OCI-M2 (cell line): ENCODE data around the gene PLAGL1.
"Not testable (repeated sequence)": the region's sequence is repeated elsewhere in the genome, so short reads cannot be mapped to it uniquely, and the experiment has no call there.

Experiments
- DNase-seq: peaks from one replicate; lab custom pipeline; 2025; ENCODE audit not compliant: unreplicated experiment; lab: John Stamatoyannopoulos, UW

PLAGL1 gene

GRCh38 chr6:144012534-144012933 lies 4.5 kb upstream of the PLAGL1 start:
- DNase-seq: no peak

DNA sequence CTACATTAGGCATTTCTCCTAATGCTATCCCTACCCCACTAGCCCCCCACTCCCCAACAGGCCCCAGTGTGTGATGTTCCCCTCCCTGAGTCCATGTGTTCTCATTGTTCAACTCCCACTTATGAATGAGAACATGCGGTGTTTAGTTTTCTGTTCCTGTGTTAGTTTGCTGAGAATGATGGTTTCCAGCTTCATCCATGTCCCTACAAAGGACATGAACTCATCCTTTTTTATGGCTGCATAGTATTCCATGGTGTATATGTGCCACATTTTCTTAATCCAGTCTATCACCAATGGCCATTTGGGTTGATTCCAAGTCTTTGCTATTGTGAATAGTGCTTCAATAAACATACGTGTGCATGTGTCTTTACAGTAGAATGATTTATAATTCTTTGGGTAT lies 1.6 kb upstream of the PLAGL1 start:
- not testable (repeated sequence) for DNase-seq

GRCh38 chr6:144008846-144009245 lies 787 bp upstream of the PLAGL1 start:
- DNase-seq: no peak

- no peak for DNase-seq
Measured at GRCh38 chr6:144007478-144008119, 460 bp downstream of the PLAGL1 start.

- no peak for DNase-seq
Measured at GRCh38 chr6:144006736-144007477, 1.2 kb downstream of the PLAGL1 start.

DNA sequence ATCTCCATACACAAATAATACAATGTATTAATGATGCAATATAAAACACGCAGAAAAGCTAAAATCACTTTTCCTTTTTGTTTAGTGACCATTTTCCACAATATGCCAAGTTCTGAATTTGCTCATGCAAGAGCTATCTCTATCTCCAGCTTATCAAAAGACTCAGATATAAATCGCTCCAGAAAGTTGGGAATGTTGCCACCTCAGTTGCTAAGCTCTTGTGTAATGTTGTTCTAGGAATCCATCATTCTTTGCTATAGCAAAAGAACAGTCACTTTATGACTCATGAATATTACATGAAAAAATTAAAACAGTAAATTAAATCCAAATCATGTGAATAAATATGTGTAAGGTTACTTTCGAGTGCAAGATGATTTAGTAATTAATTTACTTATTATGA lies 8.7 kb downstream of the PLAGL1 start:
- DNase-seq: no peak

- no peak for DNase-seq
Measured at GRCh38 chr6:143998686-143999085, 9.4 kb downstream of the PLAGL1 start.

DNA sequence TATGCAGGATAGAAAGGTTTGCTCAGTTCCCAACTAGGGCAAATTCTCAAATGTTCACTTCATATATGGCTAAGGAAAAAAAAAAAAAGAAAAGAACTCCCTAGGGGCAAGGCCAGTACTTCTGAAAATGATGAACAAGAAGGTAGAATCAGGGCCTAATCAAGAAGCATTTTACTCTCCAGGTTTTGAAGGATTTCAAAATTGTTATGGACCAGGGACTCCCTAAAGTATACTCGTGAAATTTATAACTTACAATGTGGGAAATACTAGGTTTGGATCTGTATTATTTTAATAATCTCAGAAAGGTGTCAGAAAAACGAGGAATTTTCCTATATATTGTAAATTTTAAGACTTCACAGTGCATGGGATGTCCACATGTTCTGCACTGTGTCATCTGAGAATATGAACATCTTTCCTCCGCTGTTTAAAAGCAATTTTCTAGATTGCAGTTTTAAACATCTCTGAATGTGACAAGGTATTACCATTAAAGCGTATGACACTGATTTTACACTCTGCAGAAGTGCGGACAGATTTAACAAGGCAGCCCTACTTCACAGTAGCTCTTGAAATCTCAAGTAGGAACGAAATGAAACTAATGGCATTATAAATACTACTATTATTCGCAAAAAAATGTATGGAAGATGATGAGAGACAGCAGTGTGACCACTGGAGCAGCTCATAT lies 14.0 kb downstream of the PLAGL1 start:
- DNase-seq: no peak

DNA sequence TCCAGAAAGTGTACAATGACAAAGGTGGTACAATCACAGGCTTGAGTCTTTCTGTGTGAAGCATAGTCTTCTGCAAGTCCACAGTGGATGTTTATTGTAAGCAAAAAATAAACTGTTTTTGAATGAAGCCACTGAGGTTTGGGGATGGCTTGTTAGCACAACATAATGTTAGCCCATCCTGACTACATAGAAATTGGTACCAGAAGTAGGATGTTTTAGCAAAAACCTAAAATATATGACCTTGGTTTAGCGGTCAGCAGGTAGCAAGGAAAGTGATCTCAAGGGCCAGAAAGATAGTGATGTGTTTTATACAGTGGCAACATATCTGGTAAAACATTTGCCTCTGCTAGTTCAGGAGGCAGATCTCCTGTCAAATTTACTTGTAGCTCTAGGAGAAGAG lies 15.8 kb downstream of the PLAGL1 start:
- DNase-seq: no peak

DNA sequence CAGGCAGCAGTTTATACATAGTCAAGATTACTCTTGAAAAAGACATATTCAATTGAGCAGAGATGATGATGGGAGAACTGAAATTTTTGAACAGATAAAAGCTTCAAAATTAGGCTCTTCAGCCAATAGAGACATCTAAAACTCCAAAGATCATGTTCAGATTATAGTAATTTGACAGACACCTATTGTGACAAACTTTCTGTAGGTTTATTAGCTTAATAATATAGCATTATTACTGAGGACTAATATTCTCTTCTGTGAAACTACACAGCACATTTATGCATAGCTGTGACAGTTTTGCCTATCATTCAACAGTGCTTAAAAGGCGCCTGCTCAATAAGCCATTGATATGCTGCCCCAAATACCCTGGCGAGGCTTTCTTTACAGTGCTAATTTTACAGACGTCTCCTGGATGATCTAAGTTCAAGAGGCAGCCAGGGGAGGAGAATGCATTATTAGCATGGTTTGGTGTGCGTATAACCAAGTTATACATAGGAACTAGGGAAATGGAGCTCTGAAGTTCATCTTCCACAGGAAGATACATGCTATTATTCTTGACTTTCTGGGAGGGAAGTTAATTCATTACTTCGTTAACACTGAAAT lies 21.5 kb downstream of the PLAGL1 start:
- no peak for DNase-seq

GRCh38 chr6:143984666-143985065 lies 23.4 kb downstream of the PLAGL1 start:
- DNase-seq: no peak

GRCh38 chr6:143982968-143983367 lies 25.1 kb downstream of the PLAGL1 start:
- DNase-seq: no peak

- DNase-seq: no peak
Measured at GRCh38 chr6:143980921-143981320, 27.1 kb downstream of the PLAGL1 start.

- no peak for DNase-seq
Measured at GRCh38 chr6:143976806-143977349, 31.2 kb downstream of the PLAGL1 start.

- DNase-seq: no peak
Measured at GRCh38 chr6:143974089-143974488, 34.0 kb downstream of the PLAGL1 start.

DNA sequence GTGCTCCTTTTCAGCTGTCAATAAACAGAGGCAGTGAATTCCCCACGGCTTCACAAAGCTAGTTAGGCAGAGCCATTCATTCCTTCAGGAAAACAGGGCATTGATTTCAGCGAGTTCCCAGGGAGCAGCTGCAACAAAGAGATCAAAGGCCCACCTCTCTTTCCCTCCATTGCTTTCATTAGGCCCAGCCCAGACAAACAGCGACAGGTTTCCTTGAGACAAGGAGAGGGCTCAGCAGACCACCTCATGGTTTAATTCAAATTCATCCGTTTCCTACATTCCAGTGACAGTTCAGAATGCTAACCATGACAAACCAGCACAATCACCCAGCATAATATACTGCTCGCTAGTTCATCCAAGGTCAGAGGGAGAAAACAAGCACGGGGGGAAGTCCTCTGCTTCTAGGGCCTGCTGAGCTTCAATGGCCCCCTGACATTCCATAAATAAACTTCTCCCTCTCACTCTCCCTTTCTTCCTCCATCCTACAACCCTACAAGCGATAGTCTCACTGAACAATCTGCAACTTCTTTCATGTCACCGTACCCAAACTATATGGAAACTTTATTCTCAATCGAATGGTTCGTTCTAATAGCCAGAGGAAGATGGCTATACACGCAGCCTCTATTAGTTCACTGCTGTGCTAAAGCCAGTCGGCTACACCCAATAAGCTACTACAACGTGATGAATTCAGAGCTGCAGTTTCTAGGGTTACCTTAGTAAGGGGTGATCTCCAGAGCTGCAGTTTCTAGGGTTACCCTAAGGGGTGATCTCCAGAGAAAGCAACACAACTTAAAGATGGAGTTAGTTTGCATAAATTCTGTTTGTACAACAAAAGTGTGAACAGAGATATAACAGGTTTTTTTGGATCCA lies 34.7 kb downstream of the PLAGL1 start:
- no peak for DNase-seq

GRCh38 chr6:143971482-143972205 lies 36.4 kb downstream of the PLAGL1 start:
- DNase-seq: no peak

DNA sequence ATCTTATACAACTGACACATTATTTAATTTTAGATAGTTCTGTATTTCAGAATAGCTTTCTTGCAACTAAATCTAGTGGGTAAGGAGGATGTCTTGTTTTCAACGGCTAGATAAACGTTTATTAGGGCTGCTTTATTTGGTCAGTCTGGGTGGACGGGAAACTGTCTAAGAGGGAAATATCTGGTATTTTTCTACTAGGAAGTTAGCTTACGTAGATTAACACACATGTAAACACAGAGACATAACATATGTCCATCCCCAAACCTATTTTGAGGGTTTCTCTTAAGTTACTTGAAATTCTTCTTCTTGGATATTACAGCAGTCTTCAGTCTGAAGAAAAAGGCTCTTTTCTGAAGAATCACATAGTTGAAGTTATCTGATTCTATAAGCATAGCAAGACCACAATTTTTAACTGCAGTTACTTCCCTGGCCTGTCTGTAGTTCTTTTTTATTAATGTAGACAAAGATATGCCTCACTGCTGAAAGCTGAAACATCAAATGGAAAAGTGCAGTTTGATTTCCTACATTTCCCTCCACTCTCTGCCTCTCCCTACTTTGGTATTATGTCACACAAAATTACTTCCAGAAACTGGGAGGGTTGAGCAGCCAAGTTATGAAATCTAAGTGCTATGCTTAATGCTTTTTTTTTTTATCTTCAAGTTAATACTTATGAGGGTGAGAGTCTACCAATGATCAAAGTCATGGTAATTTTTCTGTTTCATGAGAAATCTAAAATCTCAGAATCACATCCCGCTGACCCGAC lies 37.4 kb downstream of the PLAGL1 start:
- DNase-seq: no peak

DNA sequence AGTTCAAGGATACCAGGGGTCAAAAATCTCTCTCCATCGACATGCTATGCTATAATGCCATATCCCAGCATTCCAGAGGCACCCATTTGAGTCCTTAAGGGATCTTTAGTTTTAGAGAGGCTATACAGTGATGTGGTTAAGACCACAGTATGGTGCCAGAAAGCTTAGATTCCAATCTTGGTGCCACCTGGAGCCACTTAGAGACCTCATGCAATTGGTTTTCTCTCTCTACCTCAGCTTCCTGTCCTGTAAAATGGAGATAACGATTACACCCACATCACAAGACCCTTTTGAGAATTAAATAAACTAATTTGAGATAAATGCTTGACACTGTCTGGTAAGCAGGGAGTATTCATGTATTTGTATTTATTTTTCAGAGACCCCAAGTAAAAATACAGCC lies 39.0 kb downstream of the PLAGL1 start:
- no peak for DNase-seq
